Activated CD4-positive, alpha-beta T cell treated with anti-CD3 and anti-CD28 coated beads for 4 hours (primary cell): ENCODE measurements around the gene MAGEB1.

Experiments
- DNase-seq, 2 donors: peaks; one replicate each; pipeline ENCODE4 v3.0.0-alpha.2; 2020

MAGEB1 gene, protein sequence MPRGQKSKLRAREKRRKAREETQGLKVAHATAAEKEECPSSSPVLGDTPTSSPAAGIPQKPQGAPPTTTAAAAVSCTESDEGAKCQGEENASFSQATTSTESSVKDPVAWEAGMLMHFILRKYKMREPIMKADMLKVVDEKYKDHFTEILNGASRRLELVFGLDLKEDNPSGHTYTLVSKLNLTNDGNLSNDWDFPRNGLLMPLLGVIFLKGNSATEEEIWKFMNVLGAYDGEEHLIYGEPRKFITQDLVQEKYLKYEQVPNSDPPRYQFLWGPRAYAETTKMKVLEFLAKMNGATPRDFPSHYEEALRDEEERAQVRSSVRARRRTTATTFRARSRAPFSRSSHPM

DNA sequence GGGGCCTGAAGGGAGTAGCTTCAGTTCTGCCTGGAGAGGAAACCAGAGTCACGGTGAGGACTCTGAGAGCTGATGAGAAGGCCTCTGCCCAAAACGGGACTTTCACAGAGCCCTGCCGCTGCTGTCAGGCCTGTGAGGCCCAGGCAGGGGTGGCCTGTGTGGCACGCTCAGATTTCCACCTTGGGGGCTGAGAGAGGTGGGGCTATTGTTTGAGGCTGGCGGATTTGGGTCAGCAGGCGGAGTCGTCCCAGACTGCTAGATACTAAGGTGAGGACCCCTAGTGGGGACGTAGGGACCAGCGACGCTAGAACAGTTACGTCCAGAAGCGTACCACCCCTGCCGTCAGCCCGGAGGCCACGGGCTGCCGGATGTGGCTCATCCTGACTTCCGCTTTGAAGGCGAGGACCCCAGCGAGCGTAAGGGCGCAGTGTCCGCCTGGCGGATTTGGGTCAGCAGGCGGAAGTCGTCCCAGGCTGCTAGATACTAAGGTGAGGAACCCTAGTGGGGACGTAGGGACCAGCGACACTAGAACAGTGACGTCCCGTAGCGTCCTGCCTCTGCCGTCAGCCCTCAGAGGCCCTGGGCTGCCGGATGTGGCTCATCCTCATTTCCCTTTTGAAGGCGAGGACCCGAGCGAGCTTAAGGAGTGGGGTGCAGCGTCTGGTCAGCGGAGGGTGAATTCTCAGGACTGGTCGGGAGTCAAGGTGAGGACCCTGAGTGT lies at the start of gene MAGEB1:
Gene MAGEB1 (plus strand): TSS at position 378 of the 721 bp plus-strand sequence. CDS start 3,348 bp downstream, outside the sequence.
- DNase-seq = no peak

DNA sequence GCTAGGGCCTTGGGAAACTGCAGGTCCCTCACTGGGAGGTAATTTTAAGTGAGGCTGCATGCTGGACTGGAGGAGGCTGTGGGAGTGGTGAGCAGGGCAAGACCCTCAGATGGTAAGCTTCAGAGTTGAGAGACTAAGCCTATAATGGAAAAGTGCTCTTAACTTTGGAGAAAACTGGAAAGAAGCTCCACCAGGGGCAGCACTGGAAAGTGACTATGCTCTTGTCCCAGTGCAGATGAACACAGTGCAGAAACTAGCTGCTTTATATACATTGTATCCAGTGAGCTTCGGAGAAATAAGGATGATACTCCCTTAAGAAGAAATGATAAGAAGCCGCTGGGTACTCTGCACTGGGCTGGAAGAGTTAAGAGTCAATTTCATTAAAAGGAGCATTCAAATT lies 34.8 kb upstream of the MAGEB1 start:
- no peak for DNase-seq

DNA sequence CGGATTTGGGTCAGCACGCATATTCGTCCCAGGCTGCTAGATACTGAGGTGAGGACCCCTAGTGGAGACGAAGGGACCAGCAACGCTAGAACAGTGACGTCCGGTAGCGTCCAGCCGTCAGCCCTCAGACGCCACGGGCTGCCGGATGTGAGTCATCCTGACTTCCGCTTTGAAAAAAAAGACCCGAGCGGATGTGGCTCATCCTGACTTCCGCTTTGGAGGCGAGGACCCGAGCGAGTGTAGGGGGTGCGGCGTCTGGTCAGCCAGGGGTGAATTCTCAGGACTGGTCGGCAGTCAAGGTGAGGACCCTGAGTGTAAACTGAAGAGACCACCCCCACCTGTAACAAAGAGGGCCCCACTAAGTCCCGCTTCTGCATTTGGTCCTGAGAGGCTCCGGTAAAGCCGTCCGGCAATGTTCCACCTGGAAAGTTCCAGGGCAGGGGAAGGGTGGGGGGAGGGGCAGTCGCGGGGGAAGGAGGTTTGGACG lies 31.5 kb upstream of the MAGEB1 start, which contains the start of gene MAGEB2:
Gene MAGEB2 (plus strand): TSS at position 207 of the 487 bp plus-strand sequence. CDS start 3,018 bp downstream, outside the sequence.
- no peak for DNase-seq

DNA sequence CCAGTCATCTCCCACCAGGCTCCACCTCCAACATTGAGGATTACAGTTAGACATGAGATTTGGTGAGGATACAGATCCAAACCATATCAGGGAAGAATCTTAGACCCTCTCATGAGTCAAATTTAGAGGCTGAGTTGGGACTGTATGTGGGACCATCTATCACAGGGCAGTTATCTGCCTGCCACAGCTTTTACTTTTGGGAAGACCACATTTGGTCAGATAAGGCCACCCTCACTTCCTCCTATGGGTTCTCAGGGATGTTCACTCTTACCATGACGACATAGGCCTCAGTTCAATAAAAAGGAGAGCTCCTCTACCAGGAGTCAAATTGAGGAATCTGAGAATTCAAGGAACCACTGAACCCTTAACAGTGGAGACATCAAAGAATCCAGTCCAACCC lies 29.5 kb upstream of the MAGEB1 start:
- no peak for DNase-seq

DNA sequence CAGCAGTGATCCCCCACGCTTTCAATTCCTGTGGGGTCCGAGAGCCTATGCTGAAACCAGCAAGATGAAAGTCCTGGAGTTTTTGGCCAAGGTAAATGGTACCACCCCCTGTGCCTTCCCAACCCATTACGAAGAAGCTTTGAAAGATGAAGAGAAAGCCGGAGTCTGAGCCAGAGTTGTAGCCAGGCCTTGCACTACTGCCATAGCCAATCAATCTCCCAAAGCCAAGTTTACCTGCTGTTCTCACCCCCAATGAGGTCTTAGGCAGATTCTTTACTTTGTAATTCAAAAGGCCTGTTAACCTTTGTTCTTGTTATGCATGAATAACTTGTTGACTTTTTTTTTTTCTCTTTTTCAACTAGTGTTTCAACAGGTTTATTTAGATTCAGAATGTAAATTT lies 27.6 kb upstream of the MAGEB1 start:
- no peak for DNase-seq

DNA sequence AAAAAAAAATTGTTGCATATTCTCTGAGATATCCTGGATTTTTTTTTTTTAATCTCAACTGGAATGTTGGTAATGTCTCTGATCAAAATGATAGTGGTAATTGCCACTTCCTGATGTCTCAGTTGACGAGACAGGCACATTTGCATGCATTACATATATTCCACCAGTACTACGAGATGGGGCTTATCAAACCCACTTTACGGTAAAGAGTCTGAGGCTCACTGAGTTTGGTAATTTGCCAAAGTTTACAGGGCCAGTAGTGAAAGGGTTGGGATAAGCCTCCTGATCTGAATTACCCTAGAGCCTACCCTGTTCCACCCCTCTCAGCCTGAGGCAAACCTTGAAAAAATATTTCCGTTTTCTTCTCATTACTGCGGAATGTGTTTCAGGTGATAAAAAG lies 26.3 kb upstream of the MAGEB1 start:
- DNase-seq = no peak

DNA sequence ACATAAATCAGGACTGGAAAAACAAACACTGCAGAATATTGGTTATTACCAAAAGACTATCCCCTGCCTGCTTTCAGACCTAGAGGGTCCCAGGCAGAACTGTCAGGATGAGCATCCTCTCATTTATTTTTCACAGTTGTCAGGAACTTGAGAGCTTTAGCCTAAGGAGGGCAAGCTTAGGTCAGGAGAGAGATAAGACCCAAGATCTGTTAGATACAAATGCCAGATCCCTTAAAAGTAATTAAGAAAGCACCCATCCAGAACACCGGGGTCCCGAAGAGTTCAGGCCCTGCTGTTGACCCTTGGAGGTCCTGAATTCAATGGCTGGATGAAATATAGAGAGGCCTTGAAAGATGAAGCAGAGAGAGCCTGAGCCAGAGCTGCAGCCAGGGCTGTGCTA lies 22.4 kb upstream of the MAGEB1 start:
- DNase-seq = no peak

DNA sequence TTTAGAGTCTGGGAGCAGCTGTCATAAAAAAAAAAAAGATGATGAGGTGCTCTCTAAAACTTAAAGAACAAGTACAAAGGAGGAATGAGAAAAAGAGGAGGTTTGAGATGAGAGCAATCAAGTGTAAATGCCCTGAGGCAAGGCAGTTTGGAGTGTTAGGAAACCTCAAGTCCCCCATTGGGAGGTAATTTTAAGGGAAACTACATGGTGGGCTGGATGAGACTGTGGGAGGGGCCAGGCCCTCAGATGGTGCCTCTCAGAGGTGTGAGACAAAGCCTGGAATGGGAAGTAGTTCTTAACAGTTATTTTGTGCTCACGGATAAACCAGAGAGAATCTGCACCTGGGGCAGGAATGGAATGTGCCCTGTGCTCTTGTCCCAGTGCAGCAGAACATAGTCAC lies 18.4 kb upstream of the MAGEB1 start:
- no peak for DNase-seq

DNA sequence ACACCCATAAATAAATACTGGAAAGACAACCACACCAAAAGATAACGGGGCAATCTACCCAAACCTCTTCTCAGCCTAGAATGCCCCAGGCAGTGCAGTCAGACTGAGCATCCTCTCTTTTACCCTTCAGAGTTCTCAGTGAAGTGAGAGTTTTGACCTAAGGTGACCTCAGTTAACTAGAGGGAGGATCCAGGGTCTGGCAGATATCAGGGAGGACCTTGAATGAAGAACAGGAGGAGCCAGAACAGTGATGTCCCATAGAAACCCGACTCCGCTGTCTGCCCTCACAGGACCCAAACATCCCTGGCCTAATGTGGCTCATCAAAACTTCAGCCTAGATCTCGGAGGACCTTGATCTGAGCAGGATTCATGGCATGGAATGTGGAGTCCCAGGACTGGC lies 16.6 kb upstream of the MAGEB1 start, which contains the start of gene MAGEB3:
Gene MAGEB3 (plus strand): TSS at position 263 of the 400 bp plus-strand sequence. CDS start 5,268 bp downstream, outside the sequence.
- no peak for DNase-seq

DNA sequence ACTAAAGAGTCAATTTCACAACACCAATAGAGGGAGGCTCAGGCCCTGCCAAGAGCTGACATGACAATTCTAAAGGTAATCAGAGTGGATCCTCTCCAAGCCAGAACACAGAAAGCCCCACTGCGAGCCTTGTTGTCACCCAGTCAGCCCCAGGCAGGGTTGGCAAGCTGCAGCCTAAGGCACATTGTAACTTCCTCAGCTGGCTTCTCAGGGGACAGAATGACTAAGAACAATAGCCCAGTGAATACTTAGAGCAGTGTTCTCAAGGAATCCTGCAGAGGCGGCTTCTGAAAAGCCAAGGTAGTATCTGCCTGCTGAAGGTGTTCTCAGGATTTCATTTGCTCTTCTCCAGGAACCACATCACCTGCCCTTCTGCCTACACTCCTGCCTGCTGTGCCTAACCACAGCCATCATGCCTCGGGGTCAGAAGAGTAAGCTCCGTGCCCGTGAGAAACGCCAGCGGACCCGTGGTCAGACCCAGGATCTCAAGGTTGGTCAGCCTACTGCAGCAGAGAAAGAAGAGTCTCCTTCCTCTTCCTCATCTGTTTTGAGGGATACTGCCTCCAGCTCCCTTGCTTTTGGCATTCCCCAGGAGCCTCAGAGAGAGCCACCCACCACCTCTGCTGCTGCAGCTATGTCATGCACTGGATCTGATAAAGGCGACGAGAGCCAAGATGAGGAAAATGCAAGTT lies 5.1 kb upstream of the MAGEB1 start, which contains the start of gene MAGEB4:
Gene MAGEB4 (plus strand): TSS at position 277 of the 692 bp plus-strand sequence. CDS start 136 bp downstream, at position 413.
- no peak for DNase-seq

DNA sequence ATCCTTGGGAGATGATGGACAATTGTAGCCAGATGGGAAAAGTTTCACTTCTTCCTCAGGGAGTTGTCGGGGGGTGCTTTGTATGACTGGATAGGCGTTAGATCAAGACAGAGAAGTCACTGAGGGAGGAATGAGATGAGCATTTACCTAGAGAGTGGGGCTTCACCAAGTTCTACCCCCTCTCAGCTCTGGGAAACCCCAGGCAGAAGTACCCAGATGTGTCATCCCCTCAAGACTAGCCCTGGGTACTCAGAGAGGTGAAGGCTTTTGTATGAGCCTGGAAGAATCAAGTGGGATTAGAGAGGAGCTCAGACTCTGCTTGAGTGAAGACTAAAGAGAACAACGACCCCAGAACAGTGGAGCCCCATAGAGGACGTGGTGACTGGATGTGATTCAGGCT lies 1.9 kb downstream of the MAGEB1 start:
- no peak for DNase-seq

DNA sequence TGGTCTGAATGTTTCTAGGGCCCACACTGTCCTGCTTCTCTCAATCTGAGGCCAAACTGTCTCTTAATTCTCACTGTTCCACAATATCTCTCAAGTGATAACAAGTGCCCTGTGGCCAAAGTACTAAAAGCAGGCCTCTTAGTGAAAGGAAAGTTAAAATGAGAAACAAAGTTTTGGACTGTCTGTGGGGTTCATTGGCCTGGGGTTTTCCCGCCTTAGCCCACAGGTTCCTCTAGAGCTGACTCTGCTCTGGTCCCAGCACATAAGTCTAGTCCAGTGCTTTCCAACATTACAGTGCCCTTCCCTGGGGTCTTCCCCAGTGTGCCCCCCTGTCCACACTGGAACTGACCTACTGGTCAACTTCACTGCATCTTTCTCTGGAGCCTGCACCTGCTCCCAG lies 6.3 kb downstream of the MAGEB1 start:
- DNase-seq = no peak

DNA sequence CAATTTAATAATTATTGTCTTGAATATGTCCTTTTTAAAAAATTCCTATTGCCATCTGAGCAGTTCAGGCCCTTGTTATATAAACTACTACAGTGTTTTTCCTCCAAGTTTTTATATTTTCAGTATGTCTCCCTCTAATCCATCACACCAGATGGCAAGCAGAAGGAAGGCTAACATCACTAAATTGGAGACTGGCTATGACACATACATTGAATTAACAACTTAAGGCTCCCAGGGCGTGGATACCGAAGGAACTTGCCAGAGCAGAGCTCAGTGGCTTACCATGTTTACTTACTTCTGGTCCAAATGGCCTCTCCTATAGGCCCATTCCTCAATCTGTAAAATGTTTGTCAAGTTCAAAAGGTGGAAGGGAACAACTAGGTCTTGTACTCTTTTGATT lies 13.0 kb downstream of the MAGEB1 start:
- DNase-seq = no peak

DNA sequence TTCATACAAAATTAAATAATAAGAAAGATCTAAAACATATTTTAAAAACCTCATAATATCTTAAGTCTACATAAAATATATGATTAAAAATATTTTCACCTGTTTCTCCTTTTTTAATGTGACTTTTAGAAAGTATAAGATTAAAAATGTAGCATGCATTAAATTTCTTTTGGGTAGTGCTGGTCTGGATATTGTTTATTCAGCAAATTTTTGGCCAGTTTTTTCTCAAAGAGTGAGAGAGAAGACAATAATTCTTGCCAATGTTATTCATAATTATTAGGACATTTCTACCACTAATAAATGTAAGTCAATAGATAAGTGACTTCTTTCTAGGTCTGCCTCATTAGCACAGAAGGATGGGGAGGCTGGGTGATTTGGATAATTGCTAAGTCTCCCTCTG lies 14.1 kb downstream of the MAGEB1 start:
- DNase-seq = no peak

DNA sequence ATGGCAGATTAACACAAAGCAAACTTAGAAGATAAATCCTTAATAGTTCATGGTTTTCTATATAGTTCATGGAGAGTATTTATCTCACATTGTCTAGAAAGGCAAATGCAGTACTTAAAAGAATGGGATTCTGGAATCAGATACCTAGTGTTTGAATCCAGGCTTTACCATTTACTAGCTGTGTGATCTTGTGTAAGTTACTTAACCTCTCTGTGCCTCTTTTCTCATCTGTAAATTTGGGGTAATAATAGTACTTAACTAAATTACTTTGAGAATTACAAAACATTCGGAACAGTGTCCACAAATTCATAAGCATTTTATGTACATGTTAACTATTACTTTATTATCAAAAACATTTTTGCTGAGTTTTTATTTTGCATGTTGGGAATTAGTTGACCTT lies 15.8 kb downstream of the MAGEB1 start:
- no peak for DNase-seq

DNA sequence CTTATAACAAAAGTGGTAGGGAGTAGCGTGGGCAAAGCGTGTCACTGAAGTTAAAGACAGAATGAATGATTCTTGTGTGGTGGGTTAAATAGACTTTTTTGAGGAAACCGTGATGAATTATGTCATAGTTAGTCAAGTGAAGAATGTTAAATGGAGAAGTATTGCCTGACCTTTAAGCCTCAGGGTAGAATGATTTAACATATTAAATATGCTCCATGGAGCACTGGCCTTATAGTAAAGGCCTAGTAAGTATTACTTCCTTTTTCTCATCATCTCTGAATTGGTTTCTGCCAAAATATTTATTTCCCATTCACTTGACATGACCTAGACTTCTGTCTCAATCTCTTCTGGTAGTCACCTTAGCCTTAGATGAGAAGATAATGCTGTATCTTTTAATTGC lies 23.7 kb downstream of the MAGEB1 start:
- DNase-seq = no peak

DNA sequence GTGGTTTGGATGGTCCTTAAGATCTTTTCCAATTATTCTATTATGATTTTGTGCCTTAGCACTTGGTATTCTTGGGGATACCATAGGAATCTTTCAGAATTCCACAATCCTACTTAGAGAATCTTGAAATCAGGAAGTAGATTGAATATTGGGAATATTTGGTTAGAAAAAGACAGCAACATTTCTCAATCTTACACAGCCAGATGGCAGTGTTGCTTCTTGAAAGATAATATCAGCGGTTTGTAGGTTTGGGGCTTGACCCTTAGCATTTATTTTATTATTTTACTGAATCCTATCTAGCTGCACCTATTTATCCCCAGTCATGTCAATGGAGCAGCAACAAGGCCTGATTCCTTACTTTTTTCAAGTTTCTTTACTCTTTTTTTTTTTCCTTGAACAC lies 28.6 kb downstream of the MAGEB1 start:
- no peak for DNase-seq

DNA sequence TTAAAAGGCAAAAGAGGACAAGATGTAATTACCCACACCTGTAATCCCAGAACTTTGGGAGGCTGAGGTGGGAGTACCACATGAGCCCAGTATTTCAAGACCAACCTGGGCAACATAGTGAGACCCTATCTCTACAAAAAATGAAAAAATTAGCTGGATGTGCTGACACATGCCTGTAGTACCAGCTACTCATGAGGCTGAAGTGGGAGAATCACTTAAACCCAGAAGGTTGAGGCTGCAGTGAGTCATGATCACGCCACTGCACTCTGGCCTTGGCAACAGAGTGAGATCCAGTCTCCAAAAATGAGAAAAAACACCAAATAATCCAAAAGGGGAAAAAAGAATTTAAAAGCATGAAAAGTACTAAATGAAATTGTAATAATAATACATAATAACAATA lies 31.4 kb downstream of the MAGEB1 start:
- no peak for DNase-seq

DNA sequence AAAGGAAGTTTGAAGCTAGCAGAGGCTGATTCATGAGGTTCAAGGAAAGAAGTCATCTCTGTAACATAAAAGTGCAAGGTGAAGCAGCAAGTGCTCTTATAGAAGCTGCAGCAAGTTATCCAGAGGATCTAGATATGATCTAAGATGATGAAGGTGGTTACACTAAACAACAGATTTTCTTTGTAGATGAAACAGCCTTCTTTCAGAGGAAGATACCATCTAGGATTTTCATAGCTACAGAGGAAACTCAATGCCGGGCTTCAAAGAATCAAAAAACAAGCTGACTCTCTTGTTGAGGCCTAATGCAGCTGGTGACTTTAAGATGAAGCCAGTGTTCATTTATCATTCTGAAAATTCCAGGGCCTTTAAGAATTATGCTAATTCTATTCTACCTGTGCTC lies 33.5 kb downstream of the MAGEB1 start:
- no peak for DNase-seq

DNA sequence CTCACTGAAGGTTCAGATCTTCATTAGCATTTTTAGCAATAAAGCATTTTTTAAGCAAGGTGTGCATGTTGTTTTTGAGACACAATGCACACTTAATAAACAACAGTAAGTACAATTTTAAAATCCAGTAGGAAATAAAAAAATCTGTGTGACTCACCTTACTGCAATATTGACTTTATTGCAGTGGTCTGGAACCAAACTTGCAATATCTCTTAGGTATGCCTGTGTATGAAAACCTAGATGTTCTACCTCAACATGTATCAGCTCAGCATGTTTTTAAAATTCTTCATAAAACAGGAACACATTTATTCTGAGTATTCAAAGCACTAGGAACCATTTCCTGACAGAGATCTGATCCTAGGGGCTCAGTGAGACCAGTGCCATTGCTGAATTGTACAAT lies 35.6 kb downstream of the MAGEB1 start:
- no peak for DNase-seq

DNA sequence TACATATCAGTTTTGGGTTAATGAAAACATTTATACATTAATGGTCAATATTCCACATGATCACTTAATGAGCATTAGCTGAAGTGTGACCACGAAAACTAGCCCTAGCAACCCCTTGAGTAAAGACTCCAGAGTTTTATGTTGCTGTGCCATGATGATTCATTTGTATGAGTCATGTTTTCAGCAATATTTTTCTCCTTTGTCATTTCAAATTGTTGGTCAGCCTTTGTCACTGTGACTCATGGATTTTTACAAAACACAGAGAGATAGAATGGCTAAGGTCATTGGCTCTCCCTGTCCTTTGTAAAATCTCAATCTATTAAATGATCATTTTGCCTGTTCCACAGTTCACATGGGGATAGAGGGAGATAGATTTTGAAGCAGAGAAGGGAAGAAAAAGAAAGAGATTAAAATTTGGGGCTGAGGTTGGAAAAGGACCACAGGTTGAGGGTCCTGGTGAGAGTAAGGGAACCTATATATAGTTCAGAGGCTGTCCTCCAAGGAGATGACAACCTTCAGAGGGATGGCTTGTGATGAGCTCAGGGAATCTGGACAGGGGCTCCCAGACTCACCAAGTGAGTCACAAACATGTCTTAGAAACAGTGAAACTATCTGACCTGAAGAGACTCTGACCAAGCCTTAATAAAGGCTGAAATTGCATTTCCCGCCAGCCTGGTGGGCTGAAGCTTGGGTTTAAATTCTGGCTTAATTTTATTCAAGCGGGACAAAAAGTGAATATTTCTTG lies 36.7 kb downstream of the MAGEB1 start:
- no peak for DNase-seq

DNA sequence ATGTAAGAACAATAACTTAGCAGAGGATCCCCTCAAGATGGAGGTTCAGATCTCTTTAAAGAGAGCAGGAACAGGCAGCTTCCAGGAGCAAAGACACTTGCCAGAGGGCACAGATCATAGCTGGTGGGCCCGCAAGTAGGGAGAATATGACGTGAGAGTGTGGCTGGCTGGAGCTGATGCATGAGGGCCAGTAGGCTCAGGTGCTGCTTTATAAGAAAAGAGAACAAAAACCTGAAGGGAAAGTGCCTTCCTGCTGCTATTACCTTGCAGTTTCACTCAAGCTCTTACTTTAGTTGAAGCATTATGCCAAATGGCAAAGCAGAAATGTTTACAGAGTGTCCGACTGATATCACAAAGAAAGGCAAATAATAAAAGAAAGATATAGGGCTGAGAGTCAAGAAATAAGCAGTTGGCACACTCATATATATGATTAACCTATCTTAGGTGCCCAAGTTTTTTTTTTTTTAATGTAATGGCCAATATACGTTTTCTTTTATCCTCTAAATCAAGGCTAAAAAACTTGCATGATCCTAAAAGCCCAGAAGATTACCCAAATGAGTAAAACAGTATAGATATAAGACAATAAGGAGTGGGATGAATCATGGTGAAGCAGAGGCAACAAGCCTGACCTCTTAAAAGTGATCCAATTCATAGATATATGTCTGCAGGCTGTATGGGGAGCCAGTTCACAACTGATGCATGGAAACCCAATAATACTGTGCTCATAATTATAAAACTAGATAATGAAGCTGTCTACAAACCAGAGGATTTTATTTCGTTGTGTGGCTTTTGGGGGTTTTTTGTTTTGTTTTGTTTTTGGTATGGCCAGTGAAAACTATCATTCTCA lies 49.7 kb downstream of the MAGEB1 start:
- DNase-seq = no peak
